HepG2 (cell line): ENCODE measurements around the gene SIVA1. TPM values are rescaled to one million over a fixed set of nuclear protein-coding genes. Genes with fewer than 3 reads are reported as not detected.

ENCODE experiments used
- AKAP8 ChIP-seq: sonication (generic); formaldehyde crosslinking; IDR thresholded peaks from 2 replicates; pipeline ENCODE4 v1.5.1; 2020; ENCODE audit warnings: mild to moderate bottlenecking, missing genetic modification reagents
- ARHGAP35 ChIP-seq: sonication (generic); formaldehyde crosslinking; IDR thresholded peaks from 2 replicates; pipeline ENCODE4 v1.9.0; 2022; ENCODE audit warnings: mild to moderate bottlenecking, inconsistent platforms, moderate library complexity, missing genetic modification reagents, borderline replicate concordance
- GZF1 ChIP-seq: sonication (generic); formaldehyde crosslinking; IDR thresholded peaks from 2 replicates; pipeline ENCODE4 v1.5.1; 2020; ENCODE audit warnings: mild to moderate bottlenecking, missing genetic modification reagents
- HMG20A ChIP-seq: IDR thresholded peaks from 2 replicates; pipeline ENCODE4 v1.6.1; 2016; ENCODE audit warnings: borderline replicate concordance
- MAFF ChIP-seq: IDR thresholded peaks from 2 replicates; pipeline ENCODE4 v1.6.1; 2011; ENCODE audit warnings: low read depth, low read length, improper control_type of control experiment
- MTF2 ChIP-seq: sonication (generic); formaldehyde crosslinking; IDR thresholded peaks from 2 replicates; pipeline ENCODE4 v1.5.0; 2020; ENCODE audit warnings: missing genetic modification reagents, borderline replicate concordance
- SIN3A ChIP-seq: IDR thresholded peaks from 2 replicates; pipeline ENCODE4 v1.6.1; 2011; ENCODE audit warnings: low read depth, mild to moderate bottlenecking, control low read depth, low read length, borderline replicate concordance
- ZFP90 ChIP-seq: sonication (generic); formaldehyde crosslinking; IDR thresholded peaks from 2 replicates; pipeline ENCODE4 v1.8.0; 2022; ENCODE audit warnings: missing genetic modification reagents, mild to moderate bottlenecking, inconsistent platforms, borderline replicate concordance
- ZNF124 ChIP-seq: sonication (generic); formaldehyde crosslinking; IDR thresholded peaks from 2 replicates; pipeline ENCODE4 v1.4.0; 2020; ENCODE audit warnings: missing genetic modification reagents
- ZNF3 ChIP-seq: IDR thresholded peaks from 2 replicates; pipeline ENCODE4 v1.7.0; 2017; ENCODE audit warnings: inconsistent platforms
- ZNF326 ChIP-seq: sonication (generic); formaldehyde crosslinking; IDR thresholded peaks from 2 replicates; pipeline ENCODE4 v1.4.0; 2020; ENCODE audit warnings: missing genetic modification reagents, borderline replicate concordance
- ZNF510 ChIP-seq: sonication (generic); formaldehyde crosslinking; IDR thresholded peaks from 2 replicates; pipeline ENCODE4 v1.4.0; 2020; ENCODE audit warnings: low read depth, mild to moderate bottlenecking, missing genetic modification reagents
- ZNF616 ChIP-seq: sonication (generic); formaldehyde crosslinking; IDR thresholded peaks from 2 replicates; pipeline ENCODE4 v1.5.0; 2020; ENCODE audit warnings: low read depth, mild to moderate bottlenecking, missing genetic modification reagents
- ZNF75D ChIP-seq: sonication (generic); formaldehyde crosslinking; IDR thresholded peaks from 2 replicates; pipeline ENCODE4 v1.8.1; 2023; ENCODE audit warnings: missing genetic modification reagents, mild to moderate bottlenecking, borderline replicate concordance
- ZNF768 ChIP-seq: sonication (generic); formaldehyde crosslinking; IDR thresholded peaks from 2 replicates; pipeline ENCODE4 v1.4.0; 2020; ENCODE audit warnings: missing genetic modification reagents
- ZSCAN21 ChIP-seq: sonication (generic); formaldehyde crosslinking; IDR thresholded peaks from 2 replicates; pipeline ENCODE4 v1.8.0; 2022; ENCODE audit warnings: mild to moderate bottlenecking, missing genetic modification reagents, moderate library complexity, borderline replicate concordance
- polyA plus RNA-seq, 8 experiments: library from polyadenylated mRNA; depleted of rRNA in 3 of 8; stranded (reverse) in 7 of 8; unstranded in 1 of 8; fragments of >200 nt; fragmentation: Illumina TruSeq in 4 of 8; extraction: Trizol in 4 of 8; gene quantifications; 2 replicates each; pipeline versions ENCODE4 v1.2.1 to v1.2.3, GENCODE V29; 2011 to 2016; ENCODE audit warnings: low read depth in 4 of 8, missing spikeins in 1 of 8, mixed read lengths in 1 of 8; ENCODE audit not compliant: insufficient read depth in 1 of 8
- total RNA-seq, 5 experiments: library from RNA; depleted of rRNA; stranded (reverse); fragments of >200 nt; fragmentation: Illumina TruSeq; extraction: Trizol; gene quantifications; 2 replicates each; pipeline ENCODE4 v1.2.3, GENCODE V29; 2016; ENCODE audit warnings: low read depth in 1 of 5
- TF ChIP-seq, protein P1 (sequence below): sonication (generic); formaldehyde crosslinking; IDR thresholded peaks from 2 replicates; pipeline ENCODE4 v1.4.0; 2020; ENCODE audit warnings: missing genetic modification reagents
- TF ChIP-seq, protein P2 (sequence below): IDR thresholded peaks from 2 replicates; pipeline ENCODE4 v1.6.1; 2016; ENCODE audit warnings: missing biosample characterization, missing genetic modification reagents, low read depth
- TF ChIP-seq, protein P3 (sequence below): fragments of 450-650 bp; IDR thresholded peaks from 2 replicates; pipeline ENCODE4 v1.6.1; 2017; ENCODE audit warnings: mild to moderate bottlenecking
- TF ChIP-seq, protein P4 (sequence below): sonication (generic); formaldehyde crosslinking; IDR thresholded peaks from 2 replicates; pipeline ENCODE4 v1.4.0; 2020; ENCODE audit warnings: missing genetic modification reagents
- TF ChIP-seq, protein P5 (sequence below): sonication (generic); formaldehyde crosslinking; IDR thresholded peaks from 2 replicates; pipeline ENCODE4 v1.4.0; 2020; ENCODE audit warnings: missing genetic modification reagents, mild to moderate bottlenecking, borderline replicate concordance

The SIVA1 gene
- total and polyA plus RNA-seq, 2 of the 13 experiments (the other 11 are each of a cell fraction or from before 2014, with no cell fraction given): 123 to 186 TPM

DNA sequence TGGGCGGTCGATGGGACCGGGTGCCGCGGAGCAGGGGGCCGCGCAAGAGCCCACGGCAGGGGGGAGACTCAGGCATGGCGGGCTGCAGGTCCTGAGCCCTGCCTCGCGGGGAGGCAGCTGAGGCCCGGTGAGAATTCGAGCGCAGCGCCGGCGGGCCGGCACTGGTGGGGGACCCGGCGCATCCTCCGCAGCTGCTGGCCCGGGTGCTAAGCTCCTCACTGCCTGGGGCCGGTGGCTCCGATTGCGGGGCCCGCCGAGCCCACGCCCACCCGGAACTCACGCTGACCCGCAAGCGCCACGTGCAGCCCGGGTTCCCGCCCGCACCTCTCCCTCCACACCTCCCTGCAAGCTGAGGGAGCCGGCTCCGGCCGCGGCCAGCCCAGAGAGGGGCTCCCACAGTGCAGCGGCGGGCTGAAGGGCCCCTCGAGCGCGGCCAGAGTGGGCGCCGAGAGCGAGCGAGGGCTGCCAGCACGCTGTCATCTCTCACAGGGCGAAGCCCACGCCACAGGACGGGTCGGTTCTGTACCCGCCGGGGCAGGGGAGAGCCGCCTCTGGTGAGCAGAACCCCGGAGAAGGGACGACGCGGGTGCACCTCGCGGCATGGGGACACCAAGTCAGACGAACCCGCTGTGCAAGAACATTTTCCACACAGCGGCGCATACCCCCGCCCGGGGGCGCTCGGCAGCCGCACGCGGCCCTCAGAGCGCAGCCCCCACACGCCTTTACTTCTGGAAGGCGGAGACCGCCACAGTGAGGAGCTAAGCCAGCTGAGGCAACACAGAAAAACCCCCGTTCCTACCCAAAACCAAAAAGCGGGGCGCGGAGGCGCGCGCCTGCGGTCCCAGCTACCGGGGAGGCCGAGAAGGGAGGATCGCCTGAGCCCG, 1.2 kb upstream of the SIVA1 start (continued):
- TF ChIP-seq, protein P1, sequence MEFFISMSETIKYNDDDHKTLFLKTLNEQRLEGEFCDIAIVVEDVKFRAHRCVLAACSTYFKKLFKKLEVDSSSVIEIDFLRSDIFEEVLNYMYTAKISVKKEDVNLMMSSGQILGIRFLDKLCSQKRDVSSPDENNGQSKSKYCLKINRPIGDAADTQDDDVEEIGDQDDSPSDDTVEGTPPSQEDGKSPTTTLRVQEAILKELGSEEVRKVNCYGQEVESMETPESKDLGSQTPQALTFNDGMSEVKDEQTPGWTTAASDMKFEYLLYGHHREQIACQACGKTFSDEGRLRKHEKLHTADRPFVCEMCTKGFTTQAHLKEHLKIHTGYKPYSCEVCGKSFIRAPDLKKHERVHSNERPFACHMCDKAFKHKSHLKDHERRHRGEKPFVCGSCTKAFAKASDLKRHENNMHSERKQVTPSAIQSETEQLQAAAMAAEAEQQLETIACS (CRISPR knock-in tag): no peak
- TF ChIP-seq ZFP90 (CRISPR knock-in tag) (no peak), GZF1 (CRISPR knock-in tag) (no peak), HMG20A (CRISPR knock-in tag) (no peak), ZNF326 (CRISPR knock-in tag) (no peak), MTF2 (CRISPR knock-in tag) (no peak), ZNF75D (no peak), ZNF3 (CRISPR knock-in tag) (no peak), ARHGAP35 (CRISPR knock-in tag) (no peak), ZNF510 (CRISPR knock-in tag) (no peak), AKAP8 (CRISPR knock-in tag) (peak; percentile 69), ZSCAN21 (CRISPR knock-in tag) (no peak), ZNF124 (CRISPR knock-in tag) (no peak), SIN3A (no peak), ZNF768 (CRISPR knock-in tag) (peak; percentile 24; the same call in 1 of the 2 replicates), MAFF (no peak), ZNF616 (CRISPR knock-in tag) (no peak)
- TF ChIP-seq, protein P2, sequence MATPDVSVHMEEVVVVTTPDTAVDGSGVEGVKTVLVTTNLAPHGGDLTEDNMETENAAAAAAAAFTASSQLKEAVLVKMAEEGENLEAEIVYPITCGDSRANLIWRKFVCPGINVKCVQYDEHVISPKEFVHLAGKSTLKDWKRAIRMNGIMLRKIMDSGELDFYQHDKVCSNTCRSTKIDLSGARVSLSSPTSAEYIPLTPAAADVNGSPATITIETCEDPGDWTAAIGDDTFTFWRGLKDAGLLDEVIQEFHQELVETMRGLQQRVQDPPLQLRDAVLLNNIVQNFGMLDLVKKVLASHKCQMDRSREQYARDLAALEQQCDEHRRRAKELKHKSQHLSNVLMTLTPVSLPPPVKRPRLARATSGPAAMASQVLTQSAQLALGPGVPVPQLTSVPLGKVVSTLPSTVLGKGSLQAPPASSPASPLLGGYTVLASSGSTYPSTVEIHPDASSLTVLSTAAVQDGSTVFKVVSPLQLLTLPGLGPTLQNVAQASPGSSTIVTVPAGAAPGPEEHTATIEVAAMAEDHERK (CRISPR knock-in tag): no peak
- TF ChIP-seq, protein P3, sequence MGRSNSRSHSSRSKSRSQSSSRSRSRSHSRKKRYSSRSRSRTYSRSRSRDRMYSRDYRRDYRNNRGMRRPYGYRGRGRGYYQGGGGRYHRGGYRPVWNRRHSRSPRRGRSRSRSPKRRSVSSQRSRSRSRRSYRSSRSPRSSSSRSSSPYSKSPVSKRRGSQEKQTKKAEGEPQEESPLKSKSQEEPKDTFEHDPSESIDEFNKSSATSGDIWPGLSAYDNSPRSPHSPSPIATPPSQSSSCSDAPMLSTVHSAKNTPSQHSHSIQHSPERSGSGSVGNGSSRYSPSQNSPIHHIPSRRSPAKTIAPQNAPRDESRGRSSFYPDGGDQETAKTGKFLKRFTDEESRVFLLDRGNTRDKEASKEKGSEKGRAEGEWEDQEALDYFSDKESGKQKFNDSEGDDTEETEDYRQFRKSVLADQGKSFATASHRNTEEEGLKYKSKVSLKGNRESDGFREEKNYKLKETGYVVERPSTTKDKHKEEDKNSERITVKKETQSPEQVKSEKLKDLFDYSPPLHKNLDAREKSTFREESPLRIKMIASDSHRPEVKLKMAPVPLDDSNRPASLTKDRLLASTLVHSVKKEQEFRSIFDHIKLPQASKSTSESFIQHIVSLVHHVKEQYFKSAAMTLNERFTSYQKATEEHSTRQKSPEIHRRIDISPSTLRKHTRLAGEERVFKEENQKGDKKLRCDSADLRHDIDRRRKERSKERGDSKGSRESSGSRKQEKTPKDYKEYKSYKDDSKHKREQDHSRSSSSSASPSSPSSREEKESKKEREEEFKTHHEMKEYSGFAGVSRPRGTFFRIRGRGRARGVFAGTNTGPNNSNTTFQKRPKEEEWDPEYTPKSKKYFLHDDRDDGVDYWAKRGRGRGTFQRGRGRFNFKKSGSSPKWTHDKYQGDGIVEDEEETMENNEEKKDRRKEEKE: no peak
- TF ChIP-seq, protein P4, sequence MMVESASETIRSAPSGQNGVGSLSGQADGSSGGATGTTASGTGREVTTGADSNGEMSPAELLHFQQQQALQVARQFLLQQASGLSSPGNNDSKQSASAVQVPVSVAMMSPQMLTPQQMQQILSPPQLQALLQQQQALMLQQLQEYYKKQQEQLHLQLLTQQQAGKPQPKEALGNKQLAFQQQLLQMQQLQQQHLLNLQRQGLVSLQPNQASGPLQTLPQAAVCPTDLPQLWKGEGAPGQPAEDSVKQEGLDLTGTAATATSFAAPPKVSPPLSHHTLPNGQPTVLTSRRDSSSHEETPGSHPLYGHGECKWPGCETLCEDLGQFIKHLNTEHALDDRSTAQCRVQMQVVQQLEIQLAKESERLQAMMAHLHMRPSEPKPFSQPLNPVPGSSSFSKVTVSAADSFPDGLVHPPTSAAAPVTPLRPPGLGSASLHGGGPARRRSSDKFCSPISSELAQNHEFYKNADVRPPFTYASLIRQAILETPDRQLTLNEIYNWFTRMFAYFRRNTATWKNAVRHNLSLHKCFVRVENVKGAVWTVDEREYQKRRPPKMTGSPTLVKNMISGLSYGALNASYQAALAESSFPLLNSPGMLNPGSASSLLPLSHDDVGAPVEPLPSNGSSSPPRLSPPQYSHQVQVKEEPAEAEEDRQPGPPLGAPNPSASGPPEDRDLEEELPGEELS (CRISPR knock-in tag): no peak
- TF ChIP-seq, protein P5, sequence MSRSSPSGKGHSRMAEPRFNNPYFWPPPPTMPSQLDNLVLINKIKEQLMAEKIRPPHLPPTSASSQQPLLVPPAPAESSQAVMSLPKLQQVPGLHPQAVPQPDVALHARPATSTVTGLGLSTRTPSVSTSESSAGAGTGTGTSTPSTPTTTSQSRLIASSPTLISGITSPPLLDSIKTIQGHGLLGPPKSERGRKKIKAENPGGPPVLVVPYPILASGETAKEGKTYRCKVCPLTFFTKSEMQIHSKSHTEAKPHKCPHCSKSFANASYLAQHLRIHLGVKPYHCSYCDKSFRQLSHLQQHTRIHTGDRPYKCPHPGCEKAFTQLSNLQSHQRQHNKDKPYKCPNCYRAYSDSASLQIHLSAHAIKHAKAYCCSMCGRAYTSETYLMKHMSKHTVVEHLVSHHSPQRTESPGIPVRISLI (CRISPR knock-in tag): no peak
